ENCODE measurements around the gene GJA4.
"Not testable (repeated sequence)": the region's sequence is repeated elsewhere in the genome, so short reads cannot be mapped to it uniquely, and the experiment has no call there.

Gene GJA4

GRCh38 chr1:34770891-34771504 is 21.8 kb upstream of the GJA4 start:
- DNase-seq = no peak

DNA sequence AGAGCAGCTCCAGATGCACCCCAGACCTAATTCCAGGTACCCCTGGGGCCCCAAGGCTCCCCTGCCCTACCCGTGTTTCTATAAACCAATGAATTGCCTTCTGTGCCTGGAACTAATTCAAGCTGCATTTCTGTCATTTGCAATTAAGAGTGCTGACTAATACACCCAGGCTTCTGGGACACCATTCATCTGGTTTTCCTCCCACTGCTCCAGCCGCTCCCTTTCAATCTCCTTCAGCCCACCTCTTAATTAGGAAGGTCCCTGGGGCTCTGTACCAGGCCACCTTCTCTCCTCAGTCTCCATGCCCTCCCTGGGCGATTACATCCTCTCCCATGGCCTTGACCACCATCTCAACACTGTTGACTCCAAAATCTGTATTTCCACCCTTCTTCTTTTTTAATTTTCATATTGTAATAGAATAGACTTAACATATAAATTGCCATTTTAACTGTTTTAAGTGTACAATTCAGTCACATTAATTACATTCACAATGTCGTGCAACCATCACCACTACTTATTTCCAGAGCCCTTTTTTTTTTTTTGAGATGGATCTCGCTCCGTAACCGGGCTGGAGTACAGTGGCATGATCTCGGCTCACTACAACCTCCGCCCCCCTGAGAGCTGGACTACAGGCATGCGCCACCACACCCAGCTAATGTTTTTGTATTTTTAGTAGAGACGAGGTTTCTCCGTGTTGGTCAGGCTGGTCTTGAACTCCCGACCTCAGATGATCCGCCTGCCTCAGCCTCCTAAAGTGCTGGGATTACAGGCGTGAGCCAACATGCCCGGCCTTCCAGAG is 21.0 kb upstream of the GJA4 start:
- DNase-seq = no peak

DNA sequence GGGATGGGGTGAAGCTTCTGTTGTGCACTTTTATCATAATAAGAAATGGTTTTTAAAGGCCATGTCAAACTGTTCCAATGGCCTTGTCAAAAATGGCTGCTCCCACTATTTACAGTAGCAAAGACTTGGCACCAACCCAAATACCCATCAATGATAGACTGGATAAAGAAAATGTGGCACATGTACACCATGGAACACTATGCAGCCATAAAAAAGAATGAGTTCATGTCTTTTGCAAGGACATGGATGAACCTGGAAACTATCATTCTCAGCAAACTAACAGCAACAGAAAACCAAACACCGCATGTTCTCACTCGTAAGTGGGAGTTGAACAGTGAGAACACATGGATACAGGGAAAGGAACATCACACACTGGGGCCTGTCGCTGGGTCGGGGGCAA is 19.7 kb upstream of the GJA4 start:
- DNase-seq = not testable (repeated sequence)

GRCh38 chr1:34774957-34775356 is 17.8 kb upstream of the GJA4 start:
- no peak for DNase-seq

DNA sequence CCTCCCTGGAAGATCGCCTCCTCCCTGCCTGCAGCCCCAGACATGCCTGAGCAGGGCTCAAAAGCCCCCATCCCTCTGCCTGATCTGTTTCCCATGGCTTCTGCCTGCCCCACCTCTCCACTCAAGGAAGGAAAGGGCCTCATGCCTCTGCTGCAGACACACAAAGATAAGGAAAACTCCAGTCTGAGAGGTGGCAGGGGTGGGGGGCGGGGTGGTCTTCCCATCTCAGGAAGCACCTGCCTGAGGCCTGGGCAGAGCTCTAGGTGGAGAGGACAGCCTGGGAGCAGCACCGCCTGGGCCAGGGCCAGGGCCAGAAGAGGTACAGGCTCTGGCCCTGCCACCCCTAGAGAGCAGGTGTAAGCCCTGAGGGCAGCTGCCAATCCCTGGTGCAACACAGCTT is 15.9 kb upstream of the GJA4 start:
- DNase-seq = no peak

- DNase-seq = no peak
Measured at GRCh38 chr1:34777519-34778321, 15.1 kb upstream of the GJA4 start.

DNA sequence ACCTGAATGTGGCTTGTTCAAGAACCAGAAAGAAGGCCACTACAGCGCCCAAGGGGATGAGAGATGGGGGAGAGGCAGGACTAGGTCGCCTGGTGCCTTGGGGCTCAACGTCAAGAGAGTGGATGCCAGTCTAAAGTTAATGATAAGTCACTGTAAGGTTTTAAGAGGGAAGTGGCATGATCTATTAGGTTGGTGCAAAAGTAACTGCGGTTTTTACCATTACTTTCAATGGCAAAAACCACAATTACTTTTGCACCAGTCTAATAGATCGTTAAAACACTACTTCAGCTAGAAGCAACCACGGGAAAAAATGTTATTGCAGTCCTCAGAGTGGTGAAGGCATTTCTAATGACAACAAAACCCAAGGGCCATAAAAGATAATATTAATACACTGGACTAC is 14.4 kb upstream of the GJA4 start:
- no peak for DNase-seq

GRCh38 chr1:34779005-34779404 is 13.8 kb upstream of the GJA4 start:
- no peak for DNase-seq

GRCh38 chr1:34779526-34779925 is 13.3 kb upstream of the GJA4 start:
- no peak for DNase-seq

DNA sequence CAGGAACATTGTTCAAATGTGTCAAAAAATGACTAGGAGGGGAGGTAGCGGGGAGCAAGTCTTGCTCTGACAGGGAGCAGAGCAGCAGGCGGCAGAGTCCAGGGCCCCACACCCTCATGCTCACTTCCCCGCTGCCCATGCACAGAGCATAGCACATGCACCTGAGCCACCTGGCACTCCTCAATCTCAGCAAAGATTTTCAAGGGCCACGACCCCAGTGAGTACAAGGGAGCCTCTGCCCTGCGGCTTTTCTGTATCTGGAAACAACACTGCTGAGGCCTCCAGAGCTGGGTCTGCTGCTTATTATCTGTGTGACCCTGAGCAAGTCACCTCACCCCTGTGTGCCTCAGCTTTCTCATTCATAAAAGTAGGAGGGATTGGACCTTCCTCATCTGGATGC is 12.8 kb upstream of the GJA4 start:
- DNase-seq = no peak

DNA sequence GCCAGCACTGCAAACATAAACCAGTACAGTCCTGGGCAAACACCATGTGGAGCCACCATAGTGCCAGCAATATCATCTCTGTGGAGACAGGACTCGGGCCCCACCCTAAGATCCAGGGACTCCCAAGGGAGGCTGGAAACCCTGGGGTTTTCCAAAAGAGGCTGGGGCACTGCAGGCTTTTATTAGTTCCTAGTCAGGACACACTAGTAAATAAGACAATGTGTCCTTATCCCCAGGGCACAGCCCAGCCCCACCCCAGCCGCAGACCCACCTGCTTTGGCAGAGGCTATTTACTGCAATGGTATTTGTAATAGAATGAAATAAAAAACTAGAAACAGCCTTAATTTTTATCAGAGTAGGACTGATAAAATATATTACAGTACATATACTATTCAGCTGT is 12.3 kb upstream of the GJA4 start:
- DNase-seq = no peak

GRCh38 chr1:34781071-34781843 is 11.5 kb upstream of the GJA4 start, which contains the start of gene GJB3:
Gene GJB3, plus strand, starts transcription at chr1:34781214. Its CDS starts 3,549 bp downstream, at chr1:34784763.
- no peak for DNase-seq

DNA sequence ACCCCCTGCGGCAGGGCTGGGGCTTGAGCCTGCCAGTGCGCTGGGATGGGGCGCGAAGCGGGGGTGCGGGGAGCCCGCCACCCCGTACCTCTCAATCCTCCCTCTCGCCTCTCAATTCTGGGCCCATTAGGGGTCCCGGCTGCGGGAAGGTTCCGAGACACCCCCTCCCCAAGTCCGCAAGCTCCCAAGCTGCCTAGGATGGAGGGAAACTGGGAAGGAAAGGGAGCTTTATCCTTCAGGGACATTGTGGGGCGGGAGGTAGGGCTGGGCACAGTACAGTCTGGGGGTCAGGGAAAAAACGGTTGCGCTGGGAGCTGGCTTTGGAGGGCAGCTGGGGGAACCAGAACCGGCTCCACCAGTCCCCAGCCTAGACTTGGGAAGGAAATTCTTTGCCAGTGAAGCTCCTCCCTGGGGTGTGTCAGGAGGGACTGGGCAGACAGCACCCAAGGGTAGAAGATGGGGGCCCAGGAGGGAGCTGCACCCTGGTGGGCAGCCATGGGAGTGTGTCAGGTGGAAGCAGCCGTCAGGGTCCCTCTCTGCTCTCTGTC is 10.9 kb upstream of the GJA4 start:
- no peak for DNase-seq

DNA sequence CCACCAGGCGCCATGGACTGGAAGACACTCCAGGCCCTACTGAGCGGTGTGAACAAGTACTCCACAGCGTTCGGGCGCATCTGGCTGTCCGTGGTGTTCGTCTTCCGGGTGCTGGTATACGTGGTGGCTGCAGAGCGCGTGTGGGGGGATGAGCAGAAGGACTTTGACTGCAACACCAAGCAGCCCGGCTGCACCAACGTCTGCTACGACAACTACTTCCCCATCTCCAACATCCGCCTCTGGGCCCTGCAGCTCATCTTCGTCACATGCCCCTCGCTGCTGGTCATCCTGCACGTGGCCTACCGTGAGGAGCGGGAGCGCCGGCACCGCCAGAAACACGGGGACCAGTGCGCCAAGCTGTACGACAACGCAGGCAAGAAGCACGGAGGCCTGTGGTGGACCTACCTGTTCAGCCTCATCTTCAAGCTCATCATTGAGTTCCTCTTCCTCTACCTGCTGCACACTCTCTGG is 8.0 kb upstream of the GJA4 start:
- no peak for DNase-seq

DNA sequence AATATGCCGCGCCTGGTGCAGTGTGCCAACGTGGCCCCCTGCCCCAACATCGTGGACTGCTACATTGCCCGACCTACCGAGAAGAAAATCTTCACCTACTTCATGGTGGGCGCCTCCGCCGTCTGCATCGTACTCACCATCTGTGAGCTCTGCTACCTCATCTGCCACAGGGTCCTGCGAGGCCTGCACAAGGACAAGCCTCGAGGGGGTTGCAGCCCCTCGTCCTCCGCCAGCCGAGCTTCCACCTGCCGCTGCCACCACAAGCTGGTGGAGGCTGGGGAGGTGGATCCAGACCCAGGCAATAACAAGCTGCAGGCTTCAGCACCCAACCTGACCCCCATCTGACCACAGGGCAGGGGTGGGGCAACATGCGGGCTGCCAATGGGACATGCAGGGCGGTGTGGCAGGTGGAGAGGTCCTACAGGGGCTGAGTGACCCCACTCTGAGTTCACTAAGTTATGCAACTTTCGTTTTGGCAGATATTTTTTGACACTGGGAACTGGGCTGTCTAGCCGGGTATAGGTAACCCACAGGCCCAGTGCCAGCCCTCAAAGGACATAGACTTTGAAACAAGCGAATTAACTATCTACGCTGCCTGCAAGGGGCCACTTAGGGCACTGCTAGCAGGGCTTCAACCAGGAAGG is 7.4 kb upstream of the GJA4 start:
- no peak for DNase-seq

GRCh38 chr1:34785875-34786470 is 6.8 kb upstream of the GJA4 start:
- DNase-seq = no peak

GRCh38 chr1:34786521-34787325 is 6.1 kb upstream of the GJA4 start:
- peak in 3 of 4 experiments; percentile 13 to 41 (median 22) for DNase-seq

GRCh38 chr1:34787461-34788420 is 5.1 kb upstream of the GJA4 start:
- no peak for DNase-seq

- no peak for DNase-seq
Measured at GRCh38 chr1:34790985-34791384, 1.8 kb upstream of the GJA4 start.
